ENCODE results near the gene MYRIP. TPM values are rescaled to one million over a fixed set of nuclear protein-coding genes. Genes with fewer than 3 reads are reported as not detected.

The MYRIP gene
- polyA plus RNA-seq, 1 experiment, result 0.06 TPM

GRCh38 chr3:40243056-40243455, 433.6 kb downstream of the MYRIP start:
- CTCF ChIA-PET, result no interaction called here
- no peak for DNase-seq (ENCODE audit: low read depth)
- TF ChIP-seq CTCF (IDR thresholded peaks at IDR 0.05; ENCODE audit: insufficient read depth, low read depth, low read length), result no peak
- Histone ChIP-seq H3K27me3 (ENCODE audit: control insufficient read depth, insufficient read depth, low read length) (no peaks in the 10 kb centered on the region), H3K4me3 (ENCODE audit: low read depth, low read length) (no peak overlapping the region), H3K36me3 (ENCODE audit: control insufficient read depth, insufficient read depth, low read length) (no peaks in the 10 kb centered on the region)
- POLR2A ChIA-PET, result no interaction called here

- Histone ChIP-seq H3K27me3 (ENCODE audit: control insufficient read depth, insufficient read depth, low read length) (no peaks in the 10 kb centered on the region), H3K4me3 (ENCODE audit: low read depth, low read length) (no peak overlapping the region), H3K36me3 (ENCODE audit: control insufficient read depth, insufficient read depth, low read length) (no peaks in the 10 kb centered on the region)
- TF ChIP-seq CTCF (IDR thresholded peaks at IDR 0.05; ENCODE audit: insufficient read depth, low read depth, low read length), result no peak
- ChIA-PET CTCF (interaction anchor here (1.1 kb wide), 2 partner anchors 10 to 56 kb away, joined by 3 to 4 read pairs; no protein-coding TSS in a partner anchor), POLR2A (no interaction called here)
- DNase-seq (ENCODE audit: low read depth), result no peak
Measured at GRCh38 chr3:40247714-40248454, 438.5 kb downstream of the MYRIP start.

GRCh38 chr3:40248591-40248990, 439.2 kb downstream of the MYRIP start:
- no peaks in the 10 kb centered on the region for H3K36me3 ChIP-seq (ENCODE audit: control insufficient read depth, insufficient read depth, low read length)
- CTCF ChIA-PET, result interaction anchor here (0.6 to 1.1 kb wide), 3 partner anchors 11 to 68 kb away, joined by 3 to 4 read pairs (median 3); no protein-coding TSS in a partner anchor
- no peak for DNase-seq (ENCODE audit: low read depth)
- no peak for TF ChIP-seq CTCF (IDR thresholded peaks at IDR 0.05; ENCODE audit: insufficient read depth, low read depth, low read length)
- H3K27me3 ChIP-seq (ENCODE audit: control insufficient read depth, insufficient read depth, low read length), result no peaks in the 10 kb centered on the region
- no peak overlapping the region for H3K4me3 ChIP-seq (ENCODE audit: low read depth, low read length)
- POLR2A ChIA-PET, result no interaction called here

GRCh38 chr3:40249168-40249567, 439.8 kb downstream of the MYRIP start:
- Histone ChIP-seq H3K4me3 (ENCODE audit: low read depth, low read length) (no peak overlapping the region), H3K36me3 (ENCODE audit: control insufficient read depth, insufficient read depth, low read length) (no peaks in the 10 kb centered on the region), H3K27me3 (ENCODE audit: control insufficient read depth, insufficient read depth, low read length) (no peaks in the 10 kb centered on the region)
- POLR2A ChIA-PET, result no interaction called here
- no peak for DNase-seq (ENCODE audit: low read depth)
- no peak for TF ChIP-seq CTCF (IDR thresholded peaks at IDR 0.05; ENCODE audit: insufficient read depth, low read depth, low read length)
- CTCF ChIA-PET, result interaction anchor here (1.1 kb wide), 2 partner anchors 11 to 58 kb away, joined by 3 to 4 read pairs; no protein-coding TSS in a partner anchor

- H3K4me3 ChIP-seq (ENCODE audit: low read depth, low read length), result no peak overlapping the region
- ChIA-PET CTCF (no interaction called here), POLR2A (no interaction called here)
- H3K36me3 ChIP-seq (ENCODE audit: control insufficient read depth, insufficient read depth, low read length), result no peaks in the 10 kb centered on the region
- TF ChIP-seq CTCF (IDR thresholded peaks at IDR 0.05; ENCODE audit: insufficient read depth, low read depth, low read length), result no peak
- H3K27me3 ChIP-seq (ENCODE audit: control insufficient read depth, insufficient read depth, low read length), result no peaks in the 10 kb centered on the region
- no peak for DNase-seq (ENCODE audit: low read depth)
Measured at GRCh38 chr3:40254491-40254890, 445.1 kb downstream of the MYRIP start.

All from BJ (cell line).